Vagina (tissue), 2 donors: ENCODE measurements around the gene CAMK2A. TPM values are rescaled to one million over a fixed set of nuclear protein-coding genes. Genes with fewer than 3 reads are reported as not detected.

ENCODE experiments used
- DNase-seq, 2 donors: peaks; one replicate each; pipeline ENCODE4 v3.0.0-alpha.2; 2017; ENCODE audit errors: extremely low spot score in 2 of 2
- H3K27ac ChIP-seq: fragments of 200-600 bp; sonication (generic); one replicate; pipeline ENCODE4 v1.5.1; 2019
- H3K27me3 ChIP-seq: fragments of 200-600 bp; sonication (generic); one replicate; pipeline ENCODE4 v1.5.1; 2019
- H3K36me3 ChIP-seq, 2 donors: fragments of 200-600 bp; sonication (generic); one replicate each; pipeline ENCODE4 v1.5.1; 2017 to 2019
- H3K4me1 ChIP-seq: fragments of 200-600 bp; sonication (generic); one replicate; pipeline ENCODE4 v1.5.1; 2019
- H3K4me3 ChIP-seq, 2 donors: fragments of 200-600 bp; sonication (generic); 1 replicate in 1 of 2; 2 replicates in 1 of 2; pipeline ENCODE4 v1.5.1; 2016 to 2019
- H3K9me3 ChIP-seq: fragments of 200-600 bp; sonication (generic); one replicate; pipeline ENCODE4 v1.5.1; 2019
- CTCF ChIP-seq, 3 experiments: fragments of 450-650 bp in 2 of 3; fragments of 200-600 bp in 1 of 3; sonication (generic) in 1 of 3; IDR thresholded peaks; one replicate each; pipeline ENCODE4 v1.5.1; 2017 to 2019; ENCODE audit warnings: antibody characterized with exemption in 3 of 3, mild to moderate bottlenecking in 2 of 3, moderate library complexity in 2 of 3
- POLR2A ChIP-seq, 2 donors: fragments of 450-650 bp; IDR thresholded peaks; one replicate each; pipeline ENCODE4 v1.6.1; 2017; ENCODE audit warnings: antibody characterized with exemption in 2 of 2, mild to moderate bottlenecking in 2 of 2, moderate library complexity in 2 of 2
- POLR2AphosphoS5 ChIP-seq, 2 donors: sonication (generic); formaldehyde crosslinking; IDR thresholded peaks; one replicate each; pipeline ENCODE4 v1.9.0; 2017; ENCODE audit warnings: antibody characterized with exemption in 2 of 2, mild to moderate bottlenecking in 2 of 2, low read depth in 1 of 2; ENCODE audit not compliant: insufficient read depth in 1 of 2
- intact Hi-C: fragments of 100-400 bp; cut with DNase I; formaldehyde crosslinking; loops from one replicate; pipeline ENCODE4 v1.15.1; 2023
- total RNA-seq: library from RNA; depleted of rRNA; stranded (reverse); fragments of >200 nt; gene quantifications from one replicate; pipeline ENCODE4 v1.2.3, GENCODE V29; 2016

Gene CAMK2A
- total RNA-seq, 1 donor from 2014 or later, result 0.49 TPM

- Histone ChIP-seq H3K36me3 (no peaks in the 10 kb centered on the region), H3K27me3 (no peaks in the 10 kb centered on the region), H3K27ac (peak overlapping the region; percentile 20), H3K4me1 (peaks cover 26% of the 10 kb centered on the region), H3K9me3 (no peaks in the 10 kb centered on the region), H3K4me3 (no peak overlapping the region)
- no peak for DNase-seq
- intact Hi-C loops, result no loop called here
- TF ChIP-seq POLR2AphosphoS5 (IDR thresholded peaks at IDR 0.05; ENCODE audit: insufficient read depth in 1 of 2, low read depth in 1 of 2), result peak; percentile 31 to 41
- no peak for TF ChIP-seq CTCF (IDR thresholded peaks at IDR 0.05)
These were observed 80.4 kb downstream of the CAMK2A start for GRCh38 chr5:150209099-150209635.

GRCh38 chr5:150208187-150209098 lies 81.1 kb downstream of the CAMK2A start:
- Histone ChIP-seq H3K9me3 (no peaks in the 10 kb centered on the region), H3K27me3 (no peaks in the 10 kb centered on the region), H3K27ac (no peak overlapping the region), H3K4me1 (peaks cover 19% of the 10 kb centered on the region), H3K4me3 (no peak overlapping the region), H3K36me3 (no peaks in the 10 kb centered on the region)
- TF ChIP-seq CTCF (IDR thresholded peaks at IDR 0.05) (no peak), POLR2A (IDR thresholded peaks at IDR 0.05) (no peak), POLR2AphosphoS5 (IDR thresholded peaks at IDR 0.05; ENCODE audit: insufficient read depth in 1 of 2, low read depth in 1 of 2) (no peak)
- DNase-seq, result no peak
- intact Hi-C loops, result no loop called here

GRCh38 chr5:150206779-150207115 lies 82.8 kb downstream of the CAMK2A start:
- no peaks in the 10 kb centered on the region for H3K9me3 ChIP-seq
- H3K27me3 ChIP-seq, result no peaks in the 10 kb centered on the region
- H3K4me1 ChIP-seq, result peaks cover 11% of the 10 kb centered on the region
- TF ChIP-seq POLR2A (IDR thresholded peaks at IDR 0.05) (no peak), CTCF (IDR thresholded peaks at IDR 0.05) (no peak), POLR2AphosphoS5 (IDR thresholded peaks at IDR 0.05; ENCODE audit: insufficient read depth in 1 of 2, low read depth in 1 of 2) (no peak)
- H3K4me3 ChIP-seq, result no peak overlapping the region
- intact Hi-C loops, result no loop called here
- H3K36me3 ChIP-seq, result no peaks in the 10 kb centered on the region
- no peak overlapping the region for H3K27ac ChIP-seq
- DNase-seq, result no peak

- Histone ChIP-seq H3K9me3 (no peaks in the 10 kb centered on the region), H3K4me1 (peaks cover 11% of the 10 kb centered on the region), H3K36me3 (no peaks in the 10 kb centered on the region), H3K27me3 (no peaks in the 10 kb centered on the region), H3K27ac (no peak overlapping the region), H3K4me3 (no peak overlapping the region)
- TF ChIP-seq POLR2A (IDR thresholded peaks at IDR 0.05), result no peak
- TF ChIP-seq CTCF (IDR thresholded peaks at IDR 0.05), result no peak
- TF ChIP-seq POLR2AphosphoS5 (IDR thresholded peaks at IDR 0.05; ENCODE audit: insufficient read depth in 1 of 2, low read depth in 1 of 2), result no peak
- no peak for DNase-seq
- intact Hi-C loops, result no loop called here
These were observed 83.3 kb downstream of the CAMK2A start for GRCh38 chr5:150206098-150206778.
